Skin epidermis (tissue), 12 donors: ENCODE results near the gene MTERF4.
A peak's percentile ranks its signal among the peaks of the same experiment; 100 is the strongest.
"Not testable (repeated sequence)": the region's sequence is repeated elsewhere in the genome, so short reads cannot be mapped to it uniquely, and the experiment has no call there.

Source experiments
- H3K27ac ChIP-seq, 21 experiments: fragments of 200-600 bp; sonication (generic) in 11 of 21; one replicate each; pipeline ENCODE4 v1.5.0; 2020; ENCODE audit warnings: mild to moderate bottlenecking in 3 of 21, inconsistent platforms in 2 of 21, moderate library complexity in 2 of 21
- H3K4me3 ChIP-seq, 7 experiments: fragments of 200-600 bp; sonication (generic) in 2 of 7; one replicate each; pipeline ENCODE4 v1.5.0; 2020; ENCODE audit warnings: inconsistent platforms in 2 of 7, mild to moderate bottlenecking in 2 of 7, moderate library complexity in 1 of 7

The MTERF4 gene

DNA sequence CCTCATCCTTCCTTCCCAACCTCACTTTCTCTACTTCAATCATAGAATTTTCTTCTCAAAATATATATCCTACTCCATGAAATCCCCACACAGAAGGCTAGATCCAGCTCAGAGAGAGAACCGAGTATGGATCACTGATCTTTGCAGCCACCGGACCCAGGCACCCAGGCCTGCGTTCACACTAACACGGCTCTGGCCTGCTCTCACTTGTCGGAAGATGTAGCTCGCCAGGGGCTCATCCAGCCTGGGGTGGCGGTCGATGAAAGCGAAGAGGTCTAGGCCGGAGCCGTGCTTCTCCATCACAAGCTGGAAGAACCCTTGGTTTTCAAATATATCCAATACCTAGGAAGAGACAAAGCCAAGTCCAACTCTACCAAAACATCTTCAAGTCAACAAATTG is 12.7 kb upstream of the MTERF4 start:
- H3K27ac ChIP-seq: no peak overlapping the region
- no peak overlapping the region for H3K4me3 ChIP-seq

DNA sequence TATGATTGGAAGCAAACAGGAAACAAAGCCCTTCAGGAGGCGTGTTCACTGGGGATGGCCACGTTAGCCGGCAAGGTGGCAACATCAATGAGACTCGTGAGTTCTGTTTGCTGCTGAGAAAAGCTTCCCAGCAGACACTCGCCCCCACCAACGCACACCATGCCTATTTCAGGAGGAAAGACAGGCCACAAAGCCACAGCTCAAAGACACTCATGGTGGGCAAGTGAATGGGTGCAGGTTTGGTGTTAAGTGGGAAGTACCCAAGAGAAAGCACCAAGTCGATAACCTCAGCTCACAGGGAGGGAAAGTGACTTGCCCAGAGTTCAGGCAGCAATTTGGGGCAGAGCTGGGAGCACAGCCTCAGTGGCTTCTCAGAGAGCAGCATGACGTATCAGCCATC is 10.5 kb upstream of the MTERF4 start:
- peak overlapping the region in 4 of 21 experiments; percentile 8 to 92 (median 84) for H3K27ac ChIP-seq
- no peak overlapping the region for H3K4me3 ChIP-seq

DNA sequence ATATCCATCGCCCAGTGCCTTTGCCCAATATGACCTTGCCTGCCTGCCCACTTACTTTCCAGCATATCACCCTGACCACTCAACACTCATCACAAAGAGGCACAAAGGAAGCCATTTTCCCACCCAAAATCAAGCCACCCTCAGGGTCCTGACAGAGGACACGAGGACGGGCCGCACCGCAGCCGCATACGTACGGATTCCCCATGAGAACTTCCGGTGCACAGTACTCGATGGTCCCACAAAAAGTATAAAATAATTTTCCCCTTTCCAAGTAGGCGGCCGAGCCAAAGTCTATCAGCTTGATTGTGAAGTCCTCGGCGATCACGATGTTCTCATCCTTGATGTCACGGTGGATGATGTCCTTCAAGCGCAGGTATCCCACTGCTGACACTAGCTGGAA is 10.0 kb upstream of the MTERF4 start:
- peak overlapping the region in 1 of 7 experiments; percentile 7 for H3K4me3 ChIP-seq

DNA sequence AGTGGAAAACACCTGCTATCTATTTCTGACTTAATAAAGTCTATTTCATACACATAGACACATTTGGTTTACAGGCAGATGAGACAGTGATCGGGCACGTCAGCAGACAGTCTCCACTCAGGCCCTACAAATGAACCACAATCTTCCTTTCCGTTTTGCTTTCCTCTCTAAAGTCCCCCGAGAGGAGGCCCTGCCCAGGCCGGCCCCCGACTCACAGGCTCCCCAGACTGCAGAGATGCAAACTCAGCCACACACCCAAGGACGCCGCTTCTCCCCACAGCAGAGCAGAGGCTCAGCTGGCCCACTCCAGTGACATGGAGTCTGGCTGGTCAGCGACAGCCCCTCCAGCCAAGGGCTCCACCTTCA is 9.3 kb upstream of the MTERF4 start:
- no peak overlapping the region for H3K4me3 ChIP-seq
- peak overlapping the region in 7 of 21 experiments; percentile 54 to 92 (median 83) for H3K27ac ChIP-seq

More for the DNA sequence above, 10.0 kb upstream of the MTERF4 start:
- H3K27ac ChIP-seq: peak overlapping the region in 7 of 21 experiments; percentile 54 to 92 (median 83)

DNA sequence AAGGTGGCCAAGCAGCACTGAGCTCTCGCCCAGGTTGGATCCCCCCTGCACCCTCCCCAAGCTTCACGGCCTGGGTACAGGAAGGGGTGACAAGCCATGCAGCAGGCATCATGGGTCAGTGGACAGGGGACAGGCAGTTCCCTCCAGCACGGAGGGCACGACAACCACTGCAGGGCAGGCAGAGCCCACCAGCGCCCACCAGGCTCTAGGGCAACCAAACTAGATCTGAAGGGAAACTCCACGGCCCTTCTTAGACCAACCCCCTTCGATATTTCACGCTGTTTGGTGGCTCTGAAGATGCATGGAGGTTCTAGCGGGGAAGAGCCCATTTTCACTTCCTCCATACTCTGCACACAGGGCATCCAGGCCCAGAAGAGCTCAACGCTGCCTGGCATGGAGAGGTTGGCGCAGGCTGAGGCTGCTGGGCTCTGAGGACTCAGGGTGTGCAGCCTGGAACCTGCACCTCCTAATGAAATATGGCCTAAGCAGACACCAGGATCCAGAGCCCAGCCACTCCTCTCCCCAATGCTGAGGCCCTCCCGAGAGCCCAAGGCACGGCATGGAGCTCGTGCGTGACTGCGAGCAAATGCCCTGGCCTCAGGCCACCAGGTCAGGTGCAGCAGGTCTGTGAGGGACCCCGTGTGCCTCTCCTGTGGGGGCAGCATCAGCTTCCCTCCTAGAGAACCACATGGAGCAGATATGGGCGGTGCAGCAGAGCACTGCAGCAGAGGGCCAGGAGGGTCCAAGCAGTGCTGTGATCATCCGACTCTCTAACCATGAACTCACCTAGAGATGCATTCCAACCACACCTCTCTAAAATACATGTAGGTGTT is 8.7 kb upstream of the MTERF4 start:
- H3K4me3 ChIP-seq: no peak overlapping the region
- H3K27ac ChIP-seq: peak overlapping the region in 9 of 21 experiments; percentile 21 to 92 (median 82)

DNA sequence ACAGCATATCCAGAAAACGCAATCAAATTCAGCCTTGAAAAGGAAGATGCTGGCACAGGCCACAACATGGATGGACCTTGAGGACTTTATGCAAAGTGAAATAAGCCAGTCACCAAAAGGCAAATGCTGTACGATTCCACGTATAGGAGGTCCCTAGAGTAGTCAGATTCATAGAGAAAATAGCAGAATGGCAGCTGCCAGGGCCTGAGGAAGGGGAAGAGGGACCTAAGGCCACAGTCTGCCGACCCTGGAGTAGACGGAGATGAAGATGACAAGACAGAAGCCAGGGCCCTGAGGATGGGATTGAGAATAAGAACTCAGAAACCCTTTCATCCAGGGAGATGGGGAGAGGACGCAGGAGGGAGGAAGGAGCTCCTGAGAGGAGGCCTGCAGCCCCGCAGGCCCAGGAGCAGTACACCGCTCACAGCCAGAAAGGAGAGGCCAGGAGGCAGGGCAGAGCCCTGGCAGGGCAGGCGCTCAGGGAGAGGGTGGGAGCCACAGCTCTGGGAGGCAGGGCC is 8.1 kb upstream of the MTERF4 start:
- Histone ChIP-seq H3K27ac (peak overlapping the region in 9 of 21 experiments; percentile 21 to 92 (median 82)), H3K4me3 (no peak overlapping the region)

DNA sequence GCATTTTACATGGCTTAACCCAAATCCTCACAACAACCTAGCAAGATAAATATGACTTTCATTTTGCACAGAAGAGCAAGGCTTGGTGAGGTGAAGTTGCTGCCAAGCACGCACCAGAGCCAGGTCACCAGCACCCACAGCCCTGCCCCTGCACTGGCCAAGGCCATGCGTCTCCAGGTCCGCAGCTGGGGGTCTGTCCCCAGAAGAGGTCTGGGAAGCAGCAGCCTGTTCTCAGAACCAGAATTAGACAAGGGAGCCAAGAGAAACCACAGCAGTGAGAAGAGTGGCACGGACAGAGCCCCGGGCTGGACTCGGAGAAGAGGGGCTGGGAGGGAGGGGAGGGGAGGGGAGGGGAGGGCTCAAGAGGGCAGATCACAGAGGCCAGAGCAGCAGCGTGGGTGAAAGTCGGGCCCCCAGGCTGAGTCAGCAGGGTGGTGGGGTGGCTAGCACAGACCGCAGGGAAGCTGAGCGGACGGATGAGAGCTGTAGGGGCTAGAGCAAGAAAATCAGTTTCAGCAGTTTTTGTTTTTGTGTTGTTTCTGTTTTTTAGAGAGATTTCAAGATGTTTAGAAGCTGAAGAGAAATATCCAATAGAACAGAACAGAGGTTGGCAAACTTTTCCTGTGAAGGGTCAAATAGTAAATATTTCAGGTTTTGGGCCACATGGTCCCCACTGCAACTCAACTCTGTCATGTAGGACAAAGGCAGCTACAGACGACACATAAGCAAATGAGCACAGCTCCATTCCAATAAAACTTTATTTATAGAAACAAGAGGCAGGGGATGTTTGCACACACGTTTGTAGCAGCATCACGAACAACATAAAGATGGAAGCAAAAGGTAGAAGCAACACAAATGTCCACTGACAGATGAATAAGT is 7.4 kb upstream of the MTERF4 start:
- H3K27ac ChIP-seq: peak overlapping the region in 13 of 21 experiments; percentile 7 to 92 (median 75)
- no peak overlapping the region for H3K4me3 ChIP-seq

DNA sequence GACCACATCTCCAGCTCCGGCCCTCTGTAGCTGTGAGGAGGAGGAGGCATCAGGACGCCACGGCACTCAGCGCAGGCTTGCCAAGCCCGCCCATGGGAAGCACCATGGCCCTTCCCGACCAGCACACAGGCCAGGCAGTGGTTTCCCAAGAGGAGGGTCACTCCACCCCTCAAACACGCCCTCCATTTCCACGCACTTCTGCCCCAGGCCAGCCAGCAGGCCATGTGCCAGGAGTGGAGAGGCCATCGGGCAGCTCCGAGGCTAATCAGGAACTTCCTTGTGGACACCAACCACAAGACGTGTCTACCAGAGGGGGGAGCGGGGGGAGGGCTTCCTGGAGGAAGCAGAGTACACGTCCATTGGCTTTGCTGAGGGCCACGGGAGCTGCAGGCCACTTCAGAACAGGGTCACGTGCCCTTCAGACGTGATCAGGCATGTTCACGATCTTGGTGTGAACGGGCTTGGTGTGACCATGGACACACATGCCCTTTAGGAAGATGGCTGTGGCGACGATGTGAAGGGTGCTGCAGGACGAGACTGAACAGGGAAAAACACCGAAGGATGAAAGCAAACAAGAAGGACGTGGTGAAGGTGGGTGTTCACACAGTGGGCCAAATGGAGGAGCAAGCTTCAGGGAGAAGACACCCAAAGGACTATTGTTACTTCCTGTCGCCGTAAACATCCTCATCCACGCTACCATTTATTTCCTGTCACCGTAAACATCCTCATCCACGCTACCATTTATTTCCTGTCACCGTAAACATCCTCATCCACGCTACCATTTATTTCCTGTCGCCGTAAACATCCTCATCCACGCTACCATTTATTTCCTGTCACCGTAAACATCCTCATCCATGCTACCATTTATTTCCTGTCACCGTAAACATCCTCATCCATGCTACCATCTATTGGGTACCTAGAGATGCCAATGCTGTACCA is 6.5 kb upstream of the MTERF4 start:
- H3K4me3 ChIP-seq: no peak overlapping the region
- peak overlapping the region in 14 of 21 experiments; percentile 7 to 92 (median 66) for H3K27ac ChIP-seq

DNA sequence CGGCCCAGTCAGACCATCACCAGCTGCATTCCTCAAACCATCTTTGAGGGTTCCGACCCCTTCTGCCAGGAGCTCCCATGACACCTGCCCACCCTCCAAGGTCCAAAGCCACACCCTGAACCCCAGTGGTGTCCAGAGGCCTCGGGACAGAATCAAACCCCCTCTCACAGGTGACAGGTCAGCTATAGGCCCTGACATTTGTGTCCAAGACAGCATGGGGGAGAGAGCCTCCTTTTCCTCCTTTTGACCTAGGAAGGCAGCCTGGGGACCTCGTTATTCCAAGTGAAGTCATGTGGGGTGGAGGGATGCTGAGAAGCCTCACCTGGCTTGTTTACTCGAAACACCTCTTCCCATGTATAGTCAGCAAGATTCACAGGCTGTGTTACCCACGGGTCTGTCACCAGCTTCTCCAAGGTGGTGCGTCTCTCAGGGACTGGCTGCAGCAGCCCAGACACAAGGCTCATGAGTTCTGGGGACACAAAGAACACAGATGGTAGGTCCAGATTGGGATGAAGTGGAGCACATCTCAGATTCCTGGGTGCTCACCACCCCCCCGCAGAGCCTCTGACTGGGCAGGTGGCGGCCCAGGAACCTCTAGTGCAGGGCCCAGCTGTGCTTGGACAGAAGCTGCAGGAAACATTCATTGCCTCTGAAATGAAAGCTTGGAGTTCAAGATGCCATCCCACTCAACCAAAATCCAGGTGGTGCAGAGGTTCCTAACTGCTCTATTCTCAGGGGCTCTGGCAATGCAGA is 5.1 kb upstream of the MTERF4 start:
- peak overlapping the region in 5 of 21 experiments; percentile 79 to 92 (median 84) for H3K27ac ChIP-seq
- no peak overlapping the region for H3K4me3 ChIP-seq

DNA sequence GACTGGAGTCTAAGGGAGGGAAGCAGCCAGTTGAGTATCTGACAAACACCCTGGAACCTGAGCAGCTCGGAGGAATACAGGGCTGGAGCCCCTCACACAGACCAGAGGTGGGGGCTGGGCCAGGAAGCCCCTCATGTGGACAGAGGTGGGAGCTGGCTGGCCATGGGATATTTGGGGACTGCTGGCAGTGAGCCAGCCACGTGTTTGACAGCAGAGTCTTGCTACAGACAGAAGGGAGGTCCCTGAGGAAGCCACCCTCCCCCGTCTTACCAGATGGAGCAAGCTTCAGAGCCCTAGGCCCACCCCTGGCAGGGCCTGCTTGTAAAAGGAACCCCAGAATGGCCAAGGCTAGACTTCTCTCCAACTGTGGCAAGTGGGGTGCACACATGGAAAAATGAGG is 3.6 kb upstream of the MTERF4 start:
- Histone ChIP-seq H3K27ac (peak overlapping the region in 1 of 21 experiments; percentile 96), H3K4me3 (no peak overlapping the region)

DNA sequence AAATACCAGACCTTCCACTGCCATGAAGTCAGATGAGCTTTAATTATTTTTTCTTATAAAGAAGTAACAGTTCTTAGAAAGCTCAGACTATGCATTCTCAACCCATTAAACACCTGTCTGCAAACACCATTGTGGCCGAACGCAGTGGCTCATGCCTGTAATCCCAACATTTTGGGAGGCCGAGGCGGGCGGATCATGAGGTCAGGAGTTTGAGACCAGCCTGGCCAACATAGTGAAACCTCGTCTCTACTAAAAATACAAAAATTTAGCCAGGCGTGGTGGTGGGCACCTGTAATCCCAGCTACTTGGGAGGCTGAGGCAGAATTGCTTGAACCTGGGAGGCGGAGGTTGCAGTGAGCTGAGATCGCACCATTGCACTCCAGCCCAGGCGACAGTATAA is 2.5 kb upstream of the MTERF4 start:
- peak overlapping the region in 1 of 21 experiments; percentile 96 for H3K27ac ChIP-seq
- H3K4me3 ChIP-seq: not testable (repeated sequence)

DNA sequence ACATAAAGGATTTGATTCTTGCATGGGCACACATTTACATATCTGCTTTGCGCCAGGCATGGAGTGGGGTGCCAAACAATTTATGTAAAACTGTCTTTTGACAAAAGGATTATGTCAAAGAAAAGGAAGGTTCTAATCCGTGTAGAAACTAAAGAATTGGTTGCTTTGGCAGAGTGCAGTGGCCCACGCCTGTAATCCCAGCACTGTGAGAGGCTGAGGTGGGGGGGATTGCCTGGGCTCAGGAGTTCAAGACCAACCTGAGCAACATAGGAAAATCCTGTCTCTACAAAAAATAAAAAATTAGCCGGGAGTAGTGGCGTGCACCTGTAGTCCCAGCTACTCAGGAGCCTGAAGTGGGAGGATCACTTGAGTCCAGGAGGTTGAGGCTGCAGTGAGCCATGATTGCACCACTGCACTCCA is 1.1 kb upstream of the MTERF4 start:
- Histone ChIP-seq H3K27ac (peak overlapping the region in 16 of 21 experiments; percentile 77 to 96 (median 92)), H3K4me3 (peak overlapping the region; percentile 75 to 96 (median 90))

DNA sequence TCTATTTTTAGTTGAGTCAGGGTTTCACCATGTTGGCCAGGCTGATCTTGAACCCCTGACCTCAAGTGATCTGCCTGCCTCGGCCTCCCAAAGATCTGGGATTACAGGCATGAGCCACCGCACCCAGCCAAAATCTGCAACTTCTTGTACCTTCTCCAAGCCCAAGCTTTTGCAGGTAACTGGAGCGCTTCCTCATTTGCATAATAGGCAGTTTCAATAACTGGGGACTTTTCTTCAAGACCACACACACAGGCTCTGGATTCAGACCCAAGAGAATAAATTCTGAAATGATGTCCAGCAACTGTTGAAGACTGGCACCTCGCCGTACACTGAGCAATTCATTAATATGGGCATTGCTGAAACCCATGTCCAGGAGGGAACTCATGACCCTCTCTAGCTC is 2.8 kb downstream of the MTERF4 start:
- H3K4me3 ChIP-seq: no peak overlapping the region

DNA sequence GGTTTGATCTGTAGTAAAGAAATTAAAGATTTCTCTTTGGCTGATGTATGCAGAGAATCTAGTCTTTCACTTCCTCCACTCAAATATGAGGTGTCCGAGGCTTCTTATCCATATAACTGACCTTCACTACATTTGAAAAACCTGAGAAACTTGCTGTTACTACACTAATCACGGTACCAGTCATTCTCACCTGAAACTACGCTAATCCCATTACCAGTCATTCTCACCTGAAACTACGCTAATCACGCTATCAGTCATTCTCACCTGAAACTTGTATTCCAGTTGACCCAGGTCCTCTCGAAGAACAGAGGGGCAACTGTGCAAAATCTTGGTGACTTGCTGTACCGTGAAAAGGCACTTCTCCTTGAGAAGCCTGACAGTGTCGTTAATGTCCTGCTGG is 5.1 kb downstream of the MTERF4 start:
- no peak overlapping the region for H3K27ac ChIP-seq

More for the DNA sequence above, 2.8 kb downstream of the MTERF4 start:
- no peak overlapping the region for H3K27ac ChIP-seq

DNA sequence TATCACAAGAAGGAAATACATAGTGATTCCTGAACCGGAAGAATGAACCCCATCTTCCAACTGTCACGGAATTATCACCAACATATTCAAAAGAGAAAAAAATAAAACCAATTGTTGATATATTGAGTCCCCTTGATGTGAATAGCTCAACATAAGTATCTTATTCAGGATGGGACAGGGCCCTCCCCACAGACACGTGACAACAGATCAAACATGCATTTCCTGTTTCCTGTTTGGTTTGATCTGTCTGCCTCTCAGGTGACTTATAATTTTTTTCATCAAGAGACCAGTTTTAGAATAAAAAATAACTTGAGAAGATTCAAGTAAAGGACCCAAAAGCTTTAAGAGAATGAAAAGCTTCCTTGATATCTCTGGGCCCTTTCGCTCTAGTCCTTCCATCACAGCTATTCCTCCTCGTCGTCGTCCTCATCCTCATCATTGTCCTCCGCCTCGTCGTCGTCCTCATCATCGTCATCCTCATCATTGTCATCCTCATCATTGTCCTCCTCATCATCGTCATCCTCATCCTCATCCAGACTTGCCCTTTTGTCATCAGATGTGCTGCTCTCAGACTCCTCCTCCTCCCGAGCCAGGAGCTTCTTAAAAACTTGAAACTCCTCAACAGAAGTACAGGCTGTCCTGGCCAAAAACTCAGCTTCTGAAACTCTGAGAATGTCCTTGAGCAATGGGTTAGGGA is 6.3 kb downstream of the MTERF4 start:
- no peak overlapping the region for H3K4me3 ChIP-seq
- peak overlapping the region in 2 of 21 experiments; percentile 16 to 42 for H3K27ac ChIP-seq

More for the DNA sequence above, 5.1 kb downstream of the MTERF4 start:
- no peak overlapping the region for H3K4me3 ChIP-seq

DNA sequence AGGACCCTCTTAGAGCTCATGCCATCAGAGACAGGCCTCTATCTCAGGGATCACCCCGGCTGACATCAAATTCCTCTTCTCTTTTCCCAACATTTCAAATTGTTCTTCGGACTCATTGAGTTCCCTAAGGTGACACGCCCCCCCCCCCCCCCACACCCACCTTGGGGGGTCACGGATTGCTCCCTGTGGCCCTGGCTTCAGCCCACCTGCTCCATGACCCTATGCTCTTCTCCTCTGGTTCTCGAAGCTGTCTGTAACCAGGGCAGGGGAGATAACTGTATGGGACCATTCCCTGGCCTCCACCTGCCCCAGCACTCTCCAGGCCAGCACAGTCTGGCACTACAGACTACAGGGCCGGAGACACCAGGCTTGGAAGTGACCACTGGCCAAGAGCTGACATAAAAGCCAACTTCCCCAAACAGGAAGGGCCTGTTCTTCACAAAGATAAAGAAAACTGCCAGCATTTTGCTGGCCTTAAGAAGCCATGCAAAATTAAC is 7.1 kb downstream of the MTERF4 start:
- Histone ChIP-seq H3K27ac (peak overlapping the region in 1 of 21 experiments; percentile 42), H3K4me3 (no peak overlapping the region)

DNA sequence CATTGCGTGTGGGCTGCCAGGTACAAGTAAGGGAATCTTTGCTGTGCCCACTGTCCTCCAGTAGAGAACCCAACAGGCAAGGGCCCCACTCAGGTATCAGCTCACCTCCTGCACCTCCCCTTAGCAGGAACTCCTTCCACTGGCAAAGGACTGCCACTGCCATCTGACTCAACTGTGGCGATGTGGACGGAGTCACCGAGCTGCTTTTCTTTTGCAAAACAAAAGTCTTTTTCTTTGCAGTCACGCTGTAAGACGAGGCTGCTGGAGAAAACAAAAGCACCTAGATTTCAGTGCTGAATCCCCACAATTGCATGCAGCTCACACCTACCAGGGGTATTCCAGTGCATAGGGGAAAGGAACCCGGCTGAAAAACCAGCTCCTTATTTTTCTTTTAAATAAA is 7.9 kb downstream of the MTERF4 start:
- no peak overlapping the region for H3K27ac ChIP-seq
- no peak overlapping the region for H3K4me3 ChIP-seq
